Adrenal gland (tissue), 12 donors: Measurements from ENCODE around the gene FOXP4. TPM values are rescaled to one million over a fixed set of nuclear protein-coding genes. Genes with fewer than 3 reads are reported as not detected.
A peak's percentile ranks its signal among the peaks of the same experiment; 100 is the strongest.

ENCODE experiments used
- DNase-seq, 7 donors: peaks; one replicate each; pipeline ENCODE4 v3.0.0-alpha.2; 2019 to 2020
- H3K27ac ChIP-seq, 5 donors: fragments of 200-600 bp; sonication (generic) in 4 of 5; 1 replicate in 3 of 5; 2 replicates in 2 of 5; pipeline versions ENCODE4 v1.5.1 to v1.8.0; 2016 to 2020; ENCODE audit warnings: mild to moderate bottlenecking in 1 of 5
- H3K27me3 ChIP-seq: fragments of 200-600 bp; 2 replicates; pipeline ENCODE4 v1.8.0; 2021
- H3K36me3 ChIP-seq, 2 donors: fragments of 200-600 bp; replicated peaks in 1 of 2; 1 replicate in 1 of 2; 2 replicates in 1 of 2; pipeline versions ENCODE4 v1.5.1 to v1.8.0; 2018 to 2022
- H3K4me1 ChIP-seq, 2 donors: fragments of 200-600 bp; replicated peaks in 1 of 2; 1 replicate in 1 of 2; 2 replicates in 1 of 2; pipeline versions ENCODE4 v1.5.1 to v1.8.0; 2018 to 2021
- H3K4me3 ChIP-seq, 4 donors: fragments of 200-600 bp; sonication (generic) in 3 of 4; one replicate each; pipeline ENCODE4 v1.5.1; 2016 to 2018
- H3K9me3 ChIP-seq, 3 donors: fragments of 200-600 bp; sonication (generic) in 1 of 3; replicated peaks in 1 of 3; 1 replicate in 2 of 3; 2 replicates in 1 of 3; pipeline versions ENCODE4 v1.5.1 to v1.8.0; 2016 to 2021
- POLR2A ChIP-seq, 2 donors: fragments of 450-650 bp; IDR thresholded peaks; one replicate each; pipeline ENCODE4 v1.6.1; 2017; ENCODE audit warnings: antibody characterized with exemption in 2 of 2, mild to moderate bottlenecking in 2 of 2, moderate library complexity in 1 of 2
- WGBS, 4 donors: extraction: QIAGEN DNeasy Blood & Tissue Kit in 2 of 4; methylation state at CpG; one replicate each; pipeline versions ENCODE4 v1.1.5 to v1.1.7; 2013 to 2017; 5-methylcytosine and 5-hydroxymethylcytosine counted together
- intact Hi-C, 2 donors: fragments of 100-400 bp; cut with DNase I; formaldehyde crosslinking; loops; one replicate each; pipeline versions ENCODE4 v1.14.1 to v1.15.0; 2022 to 2023
- polyA plus RNA-seq, 3 donors: library from polyadenylated mRNA; stranded (reverse); fragments of 200-250 nt in 2 of 3; fragments of 350-450 nt in 1 of 3; fragmentation: Illumina TruSeq in 1 of 3; extraction: RNeasy Lipid Tissue Mini Kit (QIAGEN cat#74804) in 1 of 3; gene quantifications; one replicate each; pipeline ENCODE4 v1.2.3, GENCODE V29; 2013 to 2014
- total RNA-seq, 9 donors: library from RNA; depleted of rRNA in 4 of 9; stranded (reverse); fragments of >200 nt in 4 of 9; fragments of 120-200 nt in 1 of 9; fragmentation: NEBNext Ultra II Directional in 1 of 9; extraction: Animal tissue kit (Norgen Biotek cat#: 25700) in 1 of 9; gene quantifications; one replicate each; pipeline versions ENCODE4 v1.1.0 to v1.2.4, GENCODE V29; 2013 to 2023
- TF ChIP-seq, protein P1 (sequence below), 6 experiments: fragments of 450-650 bp in 4 of 6; fragments of 200-600 bp in 2 of 6; sonication (generic) in 1 of 6; IDR thresholded peaks; 1 replicate in 5 of 6; 2 replicates in 1 of 6; pipeline versions ENCODE4 v1.5.1 to v1.8.0; 2016 to 2021; ENCODE audit warnings: antibody characterized with exemption in 6 of 6, mild to moderate bottlenecking in 2 of 6, moderate library complexity in 1 of 6
- donor health status: healthy with polysubstance abuse.
- donor health status: Bipolar disorder and iron deficiency.
- donor health status: DM: yes; HTN: yes; CAD: no.
- donor health status: DM: no; HTN: no; CAD: no.
- donor health status: DM: no; HTN: no; CAD: no.
- donor health status: DM: yes; HTN: yes; CAD: no.

FOXP4 gene
- total and polyA plus RNA-seq, 12 donors: 1.6 to 18.2 (median 11.3) TPM

DNA sequence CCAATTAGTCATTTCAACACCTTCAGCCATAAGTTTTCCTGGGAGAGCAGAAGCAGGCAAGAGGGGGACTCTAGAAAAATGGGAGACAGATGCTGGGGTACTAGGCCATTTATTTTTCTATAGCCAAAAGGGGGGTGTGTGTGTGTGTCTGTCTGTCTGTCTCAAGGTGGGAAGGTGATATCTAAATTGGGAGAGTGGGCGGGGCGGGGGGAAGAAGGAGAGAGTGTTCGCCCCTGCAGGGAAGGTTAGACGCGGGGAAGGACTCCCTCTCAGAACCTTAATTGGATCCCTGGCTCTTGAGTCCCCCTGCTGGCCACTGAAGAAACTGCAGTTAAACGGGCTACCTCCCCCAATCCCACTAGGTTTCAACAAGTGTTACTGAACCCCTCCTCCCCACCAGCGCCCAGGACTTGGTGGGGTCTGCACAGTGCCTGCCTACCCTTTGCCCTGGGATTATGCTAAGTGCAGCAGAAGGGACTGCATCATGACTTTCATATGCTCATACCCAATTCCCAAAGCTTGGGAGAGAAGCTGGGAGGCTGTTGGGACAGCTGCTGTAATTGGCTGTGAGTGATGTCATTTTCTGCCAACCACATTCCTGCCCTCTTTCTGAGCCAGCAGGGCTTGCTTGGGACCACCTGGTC is 45.8 kb downstream of the FOXP4 start:
- no peak overlapping the region for H3K4me3 ChIP-seq
- no peaks in the 10 kb centered on the region for H3K4me1 ChIP-seq
- TF ChIP-seq, protein P1, sequence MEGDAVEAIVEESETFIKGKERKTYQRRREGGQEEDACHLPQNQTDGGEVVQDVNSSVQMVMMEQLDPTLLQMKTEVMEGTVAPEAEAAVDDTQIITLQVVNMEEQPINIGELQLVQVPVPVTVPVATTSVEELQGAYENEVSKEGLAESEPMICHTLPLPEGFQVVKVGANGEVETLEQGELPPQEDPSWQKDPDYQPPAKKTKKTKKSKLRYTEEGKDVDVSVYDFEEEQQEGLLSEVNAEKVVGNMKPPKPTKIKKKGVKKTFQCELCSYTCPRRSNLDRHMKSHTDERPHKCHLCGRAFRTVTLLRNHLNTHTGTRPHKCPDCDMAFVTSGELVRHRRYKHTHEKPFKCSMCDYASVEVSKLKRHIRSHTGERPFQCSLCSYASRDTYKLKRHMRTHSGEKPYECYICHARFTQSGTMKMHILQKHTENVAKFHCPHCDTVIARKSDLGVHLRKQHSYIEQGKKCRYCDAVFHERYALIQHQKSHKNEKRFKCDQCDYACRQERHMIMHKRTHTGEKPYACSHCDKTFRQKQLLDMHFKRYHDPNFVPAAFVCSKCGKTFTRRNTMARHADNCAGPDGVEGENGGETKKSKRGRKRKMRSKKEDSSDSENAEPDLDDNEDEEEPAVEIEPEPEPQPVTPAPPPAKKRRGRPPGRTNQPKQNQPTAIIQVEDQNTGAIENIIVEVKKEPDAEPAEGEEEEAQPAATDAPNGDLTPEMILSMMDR (IDR thresholded peaks at IDR 0.05): peak; percentile 89 to 95 (median 92)
- no peak for TF ChIP-seq POLR2A (IDR thresholded peaks at IDR 0.05)
- H3K9me3 ChIP-seq: no peaks in the 10 kb centered on the region
- no peaks in the 10 kb centered on the region for H3K27me3 ChIP-seq
- DNase-seq: peak; percentile 62 to 90 (median 71)
- WGBS, 4 donors: 2 to 10% (median 4%) methylated on average over 2 to 7 of the region's 7 CpGs
- no peak overlapping the region for H3K27ac ChIP-seq
- peaks cover 0 to 10% of the 10 kb centered on the region in 2 donors for H3K36me3 ChIP-seq
- intact Hi-C loops: loop anchor here (2.0 to 5.0 kb wide), 4 partner anchors 130 to 220 kb away; no protein-coding TSS in a partner anchor

DNA sequence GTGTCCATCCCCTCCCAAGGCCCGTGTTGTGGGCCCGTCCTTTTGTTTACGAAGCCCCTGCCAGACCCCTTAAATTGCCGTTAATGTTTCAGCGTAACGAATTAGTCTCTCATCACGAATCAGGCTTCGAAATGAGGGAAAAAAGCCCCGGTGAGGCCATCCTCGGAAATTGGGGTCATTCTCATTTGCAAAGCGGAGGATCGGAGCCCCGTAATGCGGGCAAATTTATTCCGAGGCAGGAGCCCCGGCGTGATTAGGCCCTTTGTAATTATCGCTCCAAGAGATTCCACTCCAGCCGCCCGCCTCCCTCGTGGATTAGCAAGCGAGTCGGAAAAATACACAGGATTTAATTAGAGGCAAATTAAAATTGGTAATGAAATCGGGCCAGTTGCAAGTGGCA is 47.2 kb downstream of the FOXP4 start:
- H3K4me1 ChIP-seq: no peaks in the 10 kb centered on the region
- TF ChIP-seq, protein P1 (IDR thresholded peaks at IDR 0.05): no peak
- no peak for TF ChIP-seq POLR2A (IDR thresholded peaks at IDR 0.05)
- no peak overlapping the region for H3K27ac ChIP-seq
- intact Hi-C loops: loop anchor here (5.0 kb wide), 3 partner anchors 131 to 221 kb away; no protein-coding TSS in a partner anchor
- no peak for DNase-seq
- no peaks in the 10 kb centered on the region for H3K27me3 ChIP-seq
- H3K36me3 ChIP-seq: peaks cover 0 to 13% of the 10 kb centered on the region in 2 donors
- no peaks in the 10 kb centered on the region for H3K9me3 ChIP-seq
- H3K4me3 ChIP-seq: no peak overlapping the region
- WGBS, 4 donors: 89 to 94% (median 92%) methylated on average over 24 of the region's 24 CpGs

DNA sequence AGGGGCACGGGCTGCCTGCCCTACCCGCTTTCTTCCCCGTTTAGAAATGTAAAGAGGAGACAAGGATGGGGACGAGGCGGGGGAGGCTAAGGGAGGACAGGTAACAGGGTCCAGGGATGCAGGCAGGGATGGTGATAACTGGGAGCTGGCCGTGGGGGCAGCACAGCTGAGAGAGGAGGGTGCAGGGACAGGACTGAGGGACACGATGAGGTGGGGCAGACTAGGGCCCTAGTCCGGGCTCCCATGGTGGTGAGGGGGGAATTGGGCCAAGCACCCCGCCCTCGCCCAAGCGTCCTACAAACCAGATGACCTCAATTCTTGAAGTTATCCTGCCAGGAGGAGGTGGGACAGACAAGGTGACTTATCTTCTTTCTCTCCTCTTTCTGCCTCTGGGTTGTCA is 47.7 kb downstream of the FOXP4 start:
- intact Hi-C loops: loop anchor here (5.0 kb wide), 3 partner anchors 132 to 222 kb away; no protein-coding TSS in a partner anchor
- H3K9me3 ChIP-seq: no peaks in the 10 kb centered on the region
- TF ChIP-seq POLR2A (IDR thresholded peaks at IDR 0.05): no peak
- TF ChIP-seq, protein P1 (IDR thresholded peaks at IDR 0.05): no peak
- peaks cover 0 to 13% of the 10 kb centered on the region in 2 donors for H3K36me3 ChIP-seq
- H3K27me3 ChIP-seq: no peaks in the 10 kb centered on the region
- H3K4me3 ChIP-seq: no peak overlapping the region
- no peaks in the 10 kb centered on the region for H3K4me1 ChIP-seq
- H3K27ac ChIP-seq: no peak overlapping the region
- 88 to 91% (median 89%) methylated on average over 11 of the region's 11 CpGs for WGBS, 4 donors
- no peak for DNase-seq

DNA sequence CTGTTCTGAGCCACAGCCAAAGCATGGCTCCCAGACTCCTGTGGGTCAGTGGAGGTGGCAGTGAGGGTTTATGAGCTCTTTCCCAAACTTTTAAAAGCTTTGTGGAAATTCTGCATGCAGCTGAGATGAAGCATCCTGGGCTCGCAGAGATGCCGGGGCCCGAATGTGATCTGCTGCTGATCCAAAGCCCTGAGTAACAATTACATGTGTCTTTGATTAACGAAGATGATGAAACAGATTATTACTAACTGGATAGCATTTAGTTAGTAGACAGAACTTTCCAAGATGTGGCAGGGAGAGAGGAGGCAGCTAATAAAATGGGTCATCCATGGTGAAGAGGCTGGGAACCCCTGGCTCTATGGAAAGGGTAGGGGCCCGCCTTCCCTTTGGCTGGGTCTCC is 48.1 kb downstream of the FOXP4 start:
- H3K4me1 ChIP-seq: no peaks in the 10 kb centered on the region
- TF ChIP-seq, protein P1 (IDR thresholded peaks at IDR 0.05): no peak
- no peak for TF ChIP-seq POLR2A (IDR thresholded peaks at IDR 0.05)
- H3K9me3 ChIP-seq: no peaks in the 10 kb centered on the region
- intact Hi-C loops: loop anchor here (5.0 kb wide), 3 partner anchors 132 to 222 kb away; no protein-coding TSS in a partner anchor
- H3K27me3 ChIP-seq: no peaks in the 10 kb centered on the region
- H3K36me3 ChIP-seq: peaks cover 0 to 13% of the 10 kb centered on the region in 2 donors
- WGBS, 4 donors: 84 to 94% (median 90%) methylated on average over 5 of the region's 5 CpGs
- no peak for DNase-seq
- H3K27ac ChIP-seq: no peak overlapping the region
- H3K4me3 ChIP-seq: no peak overlapping the region
